NCI-H748 treated with DMSO at 0.1 percent for 48 hours (cell line): ENCODE results near the gene OR10H3.
"Not testable (repeated sequence)": the region's sequence is repeated elsewhere in the genome, so short reads cannot be mapped to it uniquely, and the experiment has no call there.

Experiments
- DNase-seq: peaks from one replicate; lab custom pipeline; 2025; lab: John Stamatoyannopoulos, UW

The OR10H3 gene

DNA sequence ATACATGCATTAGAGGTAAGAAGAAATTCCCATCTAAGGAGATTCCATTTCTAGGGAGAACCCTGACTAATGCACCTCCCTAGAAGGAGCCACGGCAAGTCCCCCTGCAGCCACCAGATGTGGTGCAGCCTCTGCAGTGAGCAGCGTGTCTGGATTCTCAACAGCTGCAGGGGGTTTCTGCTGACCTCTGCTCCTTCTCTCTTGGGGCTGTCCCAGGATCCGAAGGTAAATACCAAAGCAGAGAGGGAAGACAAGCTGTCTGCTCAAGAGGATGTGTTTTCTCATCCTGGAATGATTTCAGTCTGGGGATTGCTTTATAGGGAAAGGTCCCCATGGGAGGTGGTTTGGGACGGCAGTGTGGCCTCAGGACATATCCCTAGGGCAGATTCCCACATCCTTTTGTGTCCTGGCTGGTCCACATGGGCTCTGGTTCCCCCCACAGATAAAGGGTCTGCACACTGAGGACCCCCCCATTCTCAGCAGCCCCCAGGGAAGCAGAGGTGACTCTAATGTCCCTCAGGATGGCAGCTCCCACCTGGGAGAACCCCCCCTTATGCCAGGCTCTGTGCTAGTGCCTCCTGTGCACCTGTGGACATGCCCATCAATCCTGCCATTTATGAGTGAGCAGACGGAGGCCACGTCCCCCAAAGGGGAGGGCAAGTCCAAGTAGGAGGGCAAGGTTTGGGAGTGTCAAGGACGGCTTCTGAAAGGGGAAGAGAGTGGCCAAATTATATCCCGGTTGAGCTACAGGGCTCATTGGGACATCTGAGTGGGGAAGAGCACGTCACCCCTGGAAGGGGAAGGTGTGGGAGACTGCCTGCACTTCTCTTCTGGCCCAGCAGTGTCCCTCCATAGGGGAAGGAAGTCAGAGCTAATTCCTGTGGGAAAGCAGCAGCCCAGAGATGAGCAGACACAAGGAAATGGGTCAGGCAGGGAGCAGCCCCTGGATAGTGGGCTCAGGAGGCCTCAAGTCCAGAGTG lies 39.5 kb downstream of the OR10H3 start:
- DNase-seq, result no peak

GRCh38 chr19:15779756-15780476 lies 42.1 kb downstream of the OR10H3 start:
- no peak for DNase-seq

GRCh38 chr19:15780610-15781418 lies 43.0 kb downstream of the OR10H3 start:
- DNase-seq, result no peak

DNA sequence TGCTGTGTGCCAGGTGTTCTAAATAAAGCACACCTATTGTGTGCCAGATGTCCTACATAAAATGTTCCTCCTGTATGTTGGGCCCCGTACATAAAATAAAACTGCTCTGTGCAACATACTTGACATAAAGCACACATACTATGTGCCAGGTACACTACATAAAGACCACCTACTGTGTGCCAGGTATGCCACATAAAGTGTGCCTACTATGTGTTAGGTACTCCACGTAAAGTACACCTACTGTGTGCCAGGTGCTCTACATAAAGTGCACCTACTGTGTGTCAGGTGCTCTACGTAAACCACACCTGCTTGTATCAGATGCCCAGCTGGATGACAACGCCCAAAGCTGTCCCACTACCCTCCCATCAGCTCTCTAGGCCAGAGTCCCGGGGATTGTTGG lies 43.9 kb downstream of the OR10H3 start:
- DNase-seq, result no peak

GRCh38 chr19:15782211-15782610 lies 44.4 kb downstream of the OR10H3 start:
- no peak for DNase-seq

GRCh38 chr19:15782896-15783295 lies 45.1 kb downstream of the OR10H3 start:
- not testable (repeated sequence) for DNase-seq

- no peak for DNase-seq
Observed at GRCh38 chr19:15787611-15788155, 49.9 kb downstream of the OR10H3 start, which contains the start of gene OR10H5. OR10H5 (plus strand) TSS chr19:15787661; CDS start chr19:15794049, 6,388 bp downstream.

DNA sequence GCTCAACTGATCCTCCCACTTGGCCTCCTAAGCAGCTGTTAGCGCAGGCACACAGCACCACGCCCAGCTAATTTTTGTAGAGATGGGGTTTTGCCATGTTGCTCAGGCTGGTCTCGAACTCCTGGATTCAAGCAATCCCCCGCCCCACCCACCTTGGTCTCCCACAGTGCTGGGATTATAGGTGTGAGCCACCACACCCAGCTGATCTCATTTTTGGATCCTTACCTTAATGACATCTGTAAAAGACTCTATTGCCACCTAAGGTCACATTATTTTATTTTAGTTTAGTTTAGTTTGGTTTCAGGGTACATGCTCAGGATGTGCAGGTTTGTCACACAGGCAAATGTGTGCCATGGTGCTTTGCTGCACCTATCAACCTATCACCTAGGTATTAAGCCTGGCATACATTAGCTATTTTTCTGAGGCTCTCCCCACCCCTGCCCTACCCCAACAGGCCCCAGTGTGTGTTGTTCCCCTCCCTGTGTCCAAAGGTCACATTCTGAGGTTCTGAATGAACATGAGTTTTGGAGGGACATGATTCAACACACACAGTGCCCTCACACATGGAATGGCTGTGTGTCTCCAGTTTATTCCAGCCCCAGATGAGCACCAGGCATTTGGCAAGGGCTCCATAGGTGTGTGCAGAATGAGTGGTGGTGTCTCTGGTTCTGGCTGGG lies 50.9 kb downstream of the OR10H3 start:
- no peak for DNase-seq

DNA sequence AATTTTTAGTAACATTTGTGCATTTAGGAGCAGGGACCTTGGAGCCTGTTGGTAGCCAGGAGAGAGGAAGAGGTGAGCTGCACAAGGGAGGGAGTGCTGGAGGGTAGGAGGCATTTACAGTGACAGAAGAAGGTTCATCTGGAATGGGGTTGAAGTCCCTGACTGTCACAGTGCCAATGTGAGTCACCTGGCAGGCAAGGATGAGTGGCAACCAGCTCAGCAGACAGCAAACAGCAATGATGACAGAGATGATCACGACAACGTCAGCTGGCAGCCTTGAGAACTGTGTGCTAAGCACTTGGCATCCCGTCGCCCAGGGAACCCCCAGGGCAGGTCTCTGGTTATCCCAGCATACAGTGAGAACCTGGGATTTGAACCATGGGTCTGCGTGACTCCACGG lies 52.3 kb downstream of the OR10H3 start:
- DNase-seq, result no peak
